Heart right ventricle (tissue), 16 donors: ENCODE measurements around the gene GFOD1. TPM values are rescaled to one million over a fixed set of nuclear protein-coding genes. Genes with fewer than 3 reads are reported as not detected.
A peak's percentile ranks its signal among the peaks of the same experiment; 100 is the strongest.

Experiments used
- ATAC-seq, 8 donors: fragments of 200-7000 bp; cut with Tn5 transposase; one replicate each; pipeline ENCODE4 v1.9.1; 2020; ENCODE audit warnings: mild to moderate bottlenecking in 8 of 8, moderate library complexity in 8 of 8, moderate number of reproducible peaks in 1 of 8
- DNase-seq, 2 donors: peaks; one replicate each; pipeline ENCODE4 v3.0.0-alpha.2; 2020
- H3K27ac ChIP-seq, 10 donors: fragments of 200-600 bp; sonication (generic) in 2 of 10; one replicate each; pipeline versions ENCODE4 v1.5.0 to v1.8.0; 2020 to 2022; ENCODE audit warnings: mild to moderate bottlenecking in 3 of 10
- H3K27me3 ChIP-seq, 7 donors: fragments of 200-600 bp; one replicate each; pipeline ENCODE4 v1.8.0; 2021 to 2022; ENCODE audit warnings: mild to moderate bottlenecking in 2 of 7
- H3K36me3 ChIP-seq, 9 donors: fragments of 200-600 bp; sonication (generic) in 1 of 9; one replicate each; pipeline versions ENCODE4 v1.5.0 to v1.8.0; 2020 to 2022; ENCODE audit warnings: mild to moderate bottlenecking in 2 of 9
- H3K4me1 ChIP-seq, 9 donors: fragments of 200-600 bp; sonication (generic) in 1 of 9; one replicate each; pipeline versions ENCODE4 v1.5.0 to v1.8.0; 2020 to 2022; ENCODE audit warnings: mild to moderate bottlenecking in 4 of 9
- H3K4me3 ChIP-seq, 10 donors: fragments of 200-600 bp; sonication (generic) in 2 of 10; one replicate each; pipeline versions ENCODE4 v1.5.0 to v1.8.0; 2020 to 2022; ENCODE audit warnings: mild to moderate bottlenecking in 7 of 10, moderate library complexity in 2 of 10
- H3K9me3 ChIP-seq, 11 donors: fragments of 200-600 bp in 10 of 11; sonication (generic) in 2 of 11; one replicate each; pipeline versions ENCODE4 v1.5.0 to v1.8.0; 2013 to 2022; ENCODE audit warnings: mild to moderate bottlenecking in 2 of 11, control low read depth in 1 of 11, moderate library complexity in 1 of 11
- WGBS, 2 donors: extraction: QIAGEN DNeasy Blood & Tissue Kit; methylation state at CpG; one replicate each; pipeline ENCODE4 v1.1.7; 2013; ENCODE audit warnings: inconsistent platforms in 1 of 2; 5-methylcytosine and 5-hydroxymethylcytosine counted together
- intact Hi-C, 10 donors: fragments of 100-400 bp; cut with DNase I; formaldehyde crosslinking; loops; one replicate each; pipeline versions ENCODE4 v1.11.1 to v1.14.2; 2022
- polyA plus RNA-seq, 2 donors: library from polyadenylated mRNA; stranded (reverse); fragments of 200-250 nt; gene quantifications; one replicate each; pipeline ENCODE4 v1.2.3, GENCODE V29; 2013
- total RNA-seq, 10 donors: library from RNA; stranded (reverse); fragmentation: NEBNext Ultra II Directional in 3 of 10; extraction: Animal tissue kit (Norgen Biotek cat#: 25700) in 3 of 10; gene quantifications; one replicate each; pipeline versions ENCODE4 v1.2.1 to v1.2.4, GENCODE V29; 2021 to 2023
- TF ChIP-seq, protein P1 (sequence below), 9 donors: fragments of 200-600 bp; sonication (generic) in 2 of 9; IDR thresholded peaks; one replicate each; pipeline versions ENCODE4 v1.5.0 to v1.8.0; 2021 to 2022; ENCODE audit warnings: antibody characterized with exemption in 9 of 9, mild to moderate bottlenecking in 5 of 9, moderate library complexity in 1 of 9
- donor health status: Arrhythmogenic right ventricular cardiomyopathy.
- donor health status: ischemic (EF 13 %, LVEDD 7.1; RV severe dilation, severe dysfunction).
- donor health status: healthy with polysubstance abuse.
- donor health status: DM: no; HTN: yes; CAD: no.
- donor health status: DM: no; HTN: no; CAD: no.
- donor health status: ischemic (EF 25% LVEDD 6.9; RV normal size, moderate dysfunction).
- donor health status: ischemic (EF 25% LVEDD 5.7; RV mildly dilated, moderate dysfunction).
- donor health status: healthy.
- donor health status: DM: yes; HTN: yes; CAD: no.
- donor health status: Ischemic cardiomyopathy.
- donor health status: ischemic (EF 35%, LVEDD 5.7; RV mildly dilated, moderate dysfunction).
- donor health status: nonischemic (EF 11% LVEDD 7.7; RV severe dilation, severe dysfunction).
- donor health status: DM: yes; HTN: yes; CAD: no.
- donor health status: PGD.
- donor health status: ischemic (EF 29% LVEDD 5.4; RV normal size, mild dysfunction).
- donor health status: nonischemic (EF 23%, LVEDD 6.1; RV moderate dilation, normal function).

GFOD1 gene
- total and polyA plus RNA-seq, 12 donors = 13.8 to 96.5 (median 37.0) TPM

DNA sequence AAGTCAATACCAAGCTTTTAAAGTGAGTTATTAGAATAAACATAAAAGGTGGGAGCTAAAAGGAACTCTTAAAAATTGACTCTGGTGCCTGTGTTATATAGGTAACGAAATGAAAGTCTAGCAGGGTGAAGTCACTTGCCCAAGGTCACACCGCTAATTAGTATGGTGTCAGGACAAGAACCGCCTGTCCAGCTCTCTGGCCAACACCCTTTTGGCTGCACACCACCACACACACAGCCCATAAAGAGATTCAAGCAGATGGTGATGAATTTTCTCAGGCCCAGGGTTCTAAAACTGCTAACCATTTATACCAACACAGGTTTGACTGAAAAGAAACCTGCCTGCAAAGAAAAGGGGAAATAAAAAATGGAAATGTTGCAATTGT is 20.2 kb downstream of the GFOD1 start:
- no peak for DNase-seq
- intact Hi-C loops = loop anchor here in 1 of 10 donors (10.0 kb wide), 1 partner anchor 68 kb away; no protein-coding TSS in a partner anchor
- 53 to 68% methylated on average over 3 of the region's 3 CpGs for WGBS, 2 donors
- TF ChIP-seq, protein P1, sequence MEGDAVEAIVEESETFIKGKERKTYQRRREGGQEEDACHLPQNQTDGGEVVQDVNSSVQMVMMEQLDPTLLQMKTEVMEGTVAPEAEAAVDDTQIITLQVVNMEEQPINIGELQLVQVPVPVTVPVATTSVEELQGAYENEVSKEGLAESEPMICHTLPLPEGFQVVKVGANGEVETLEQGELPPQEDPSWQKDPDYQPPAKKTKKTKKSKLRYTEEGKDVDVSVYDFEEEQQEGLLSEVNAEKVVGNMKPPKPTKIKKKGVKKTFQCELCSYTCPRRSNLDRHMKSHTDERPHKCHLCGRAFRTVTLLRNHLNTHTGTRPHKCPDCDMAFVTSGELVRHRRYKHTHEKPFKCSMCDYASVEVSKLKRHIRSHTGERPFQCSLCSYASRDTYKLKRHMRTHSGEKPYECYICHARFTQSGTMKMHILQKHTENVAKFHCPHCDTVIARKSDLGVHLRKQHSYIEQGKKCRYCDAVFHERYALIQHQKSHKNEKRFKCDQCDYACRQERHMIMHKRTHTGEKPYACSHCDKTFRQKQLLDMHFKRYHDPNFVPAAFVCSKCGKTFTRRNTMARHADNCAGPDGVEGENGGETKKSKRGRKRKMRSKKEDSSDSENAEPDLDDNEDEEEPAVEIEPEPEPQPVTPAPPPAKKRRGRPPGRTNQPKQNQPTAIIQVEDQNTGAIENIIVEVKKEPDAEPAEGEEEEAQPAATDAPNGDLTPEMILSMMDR (IDR thresholded peaks at IDR 0.05) = no peak
- peaks cover 0 to 11% (median 0%) of the 10 kb centered on the region in 11 donors for H3K9me3 ChIP-seq
- peak overlapping the region; percentile 15 to 80 (median 61) for H3K27ac ChIP-seq
- ATAC-seq = peak in 6 of 8 donors; percentile 18 to 74 (median 54)
- peaks cover 9 to 95% (median 84%) of the 10 kb centered on the region in 9 donors for H3K4me1 ChIP-seq
- H3K27me3 ChIP-seq = no peaks in the 10 kb centered on the region
- H3K36me3 ChIP-seq = peaks cover 0 to 25% (median 0%) of the 10 kb centered on the region in 9 donors
- H3K4me3 ChIP-seq = peak overlapping the region in 2 of 10 donors; percentile 9 to 14

DNA sequence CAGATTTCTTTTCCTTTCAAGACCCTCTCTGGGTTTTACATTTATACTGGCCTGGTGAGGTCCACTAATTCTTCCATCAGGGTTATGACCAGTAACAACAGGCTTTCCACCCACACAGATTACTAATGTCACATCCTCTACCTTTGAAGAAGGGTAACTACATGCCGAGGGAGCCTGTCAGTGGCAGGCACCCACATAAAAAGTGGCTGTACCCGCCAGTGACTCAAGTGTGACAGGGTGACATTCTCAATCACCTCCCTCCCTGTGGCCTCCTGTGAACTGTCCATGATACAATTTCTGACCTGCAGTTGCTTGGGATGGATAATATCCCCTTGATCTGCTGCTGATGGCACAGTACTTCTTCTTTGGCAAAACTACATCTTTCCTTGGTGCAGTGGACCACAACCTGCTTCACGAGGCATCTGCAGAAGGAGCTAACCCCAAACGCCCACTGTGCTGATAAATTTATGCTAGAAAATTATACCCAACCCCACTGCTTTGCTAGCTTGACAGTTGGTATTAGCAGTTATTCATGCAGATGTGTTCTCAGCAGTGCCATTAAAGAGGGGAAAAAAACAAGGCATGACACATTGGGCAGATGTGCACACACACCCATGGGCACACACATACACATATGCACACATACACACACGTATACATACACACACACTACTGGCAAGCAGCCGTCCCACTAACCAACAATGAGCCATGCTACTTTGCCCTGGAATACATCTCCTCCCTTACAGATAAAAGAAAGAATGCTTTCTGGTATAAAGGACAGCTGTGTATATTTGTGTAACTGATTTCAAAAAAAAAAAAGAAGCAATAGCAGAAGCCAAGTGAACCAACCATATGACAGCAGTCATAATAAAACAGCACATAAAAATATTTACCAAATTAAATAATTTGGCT is 20.8 kb downstream of the GFOD1 start:
- TF ChIP-seq, protein P1 (IDR thresholded peaks at IDR 0.05) = no peak
- peak overlapping the region in 2 of 10 donors; percentile 9 to 14 for H3K4me3 ChIP-seq
- WGBS, 2 donors = 68 to 77% methylated on average over 6 of the region's 6 CpGs
- ATAC-seq = peak in 1 of 8 donors; percentile 20
- H3K4me1 ChIP-seq = peaks cover 9 to 95% (median 84%) of the 10 kb centered on the region in 9 donors
- H3K9me3 ChIP-seq = peaks cover 0 to 11% (median 0%) of the 10 kb centered on the region in 11 donors
- intact Hi-C loops = loop anchor here in 1 of 10 donors (10.0 kb wide), 1 partner anchor 68 kb away; no protein-coding TSS in a partner anchor
- no peak for DNase-seq
- peak overlapping the region in 9 of 10 donors; percentile 31 to 80 (median 61) for H3K27ac ChIP-seq
- H3K27me3 ChIP-seq = no peaks in the 10 kb centered on the region
- peaks cover 0 to 32% (median 0%) of the 10 kb centered on the region in 9 donors for H3K36me3 ChIP-seq

DNA sequence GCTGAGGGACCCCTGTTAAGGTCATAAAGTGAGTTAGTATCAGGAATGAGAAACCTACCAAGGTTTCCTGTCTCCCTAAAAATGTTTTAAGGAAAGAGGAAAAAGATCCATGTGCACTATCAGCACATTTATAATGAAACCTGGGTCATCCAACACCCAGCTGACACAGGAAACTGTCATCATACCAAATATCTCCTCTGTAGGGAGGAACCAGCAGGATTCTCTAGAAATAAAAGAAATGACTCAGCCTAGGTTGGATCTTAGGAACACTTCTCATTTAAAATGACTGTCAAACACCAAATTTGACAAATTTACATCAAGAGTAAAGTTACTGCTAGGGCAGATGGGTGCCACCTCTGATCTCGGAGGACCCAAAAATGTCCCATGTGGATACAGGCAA is 21.7 kb downstream of the GFOD1 start:
- ATAC-seq = no peak
- Histone ChIP-seq H3K4me1 (peaks cover 9 to 94% (median 84%) of the 10 kb centered on the region in 9 donors), H3K4me3 (no peak overlapping the region), H3K9me3 (peaks cover 0 to 11% (median 0%) of the 10 kb centered on the region in 11 donors), H3K27ac (peak overlapping the region in 8 of 10 donors; percentile 47 to 80 (median 64)), H3K36me3 (peaks cover 0 to 30% (median 0%) of the 10 kb centered on the region in 9 donors), H3K27me3 (no peaks in the 10 kb centered on the region)
- TF ChIP-seq, protein P1 (IDR thresholded peaks at IDR 0.05) = no peak
- WGBS, 2 donors = 94 to 97% methylated on average over 1 of the region's 1 CpG
- no peak for DNase-seq
- intact Hi-C loops = loop anchor here in 1 of 10 donors (10.0 kb wide), 1 partner anchor 69 kb away; no protein-coding TSS in a partner anchor

DNA sequence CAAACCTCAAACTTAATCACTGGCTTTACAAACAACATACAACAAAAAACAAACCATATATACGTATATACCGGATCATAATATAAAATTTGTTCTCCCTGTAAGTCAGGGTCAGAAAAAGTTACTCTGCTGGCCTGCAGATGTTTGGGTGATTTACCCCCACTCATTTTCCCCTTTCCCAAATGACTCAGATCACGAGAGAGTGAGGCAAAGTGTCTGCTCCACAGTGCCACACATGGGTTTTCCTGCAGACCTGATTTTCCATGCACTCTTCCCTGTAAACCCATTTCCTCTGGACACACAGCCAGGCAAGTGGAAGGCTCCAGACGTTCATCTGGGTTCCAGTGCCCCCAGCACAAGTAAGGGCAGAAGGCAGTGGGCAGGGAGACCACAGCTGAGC is 23.5 kb downstream of the GFOD1 start:
- intact Hi-C loops = loop anchor here in 1 of 10 donors (10.0 kb wide), 1 partner anchor 71 kb away; no protein-coding TSS in a partner anchor
- DNase-seq = no peak

More for the DNA sequence above, 23.5 kb downstream of the GFOD1 start:
- Histone ChIP-seq H3K9me3 (peaks cover 0 to 16% (median 0%) of the 10 kb centered on the region in 11 donors), H3K27me3 (no peaks in the 10 kb centered on the region), H3K36me3 (peaks cover 0 to 19% (median 0%) of the 10 kb centered on the region in 9 donors), H3K27ac (peak overlapping the region in 1 of 10 donors; percentile 19), H3K4me1 (peaks cover 5 to 78% (median 66%) of the 10 kb centered on the region in 9 donors), H3K4me3 (no peak overlapping the region)
- TF ChIP-seq, protein P1 (IDR thresholded peaks at IDR 0.05) = no peak
- 77 to 80% methylated on average over 4 of the region's 4 CpGs for WGBS, 2 donors
- ATAC-seq = no peak
